ENCODE data around the gene PEDS1.
"Not testable (repeated sequence)": the region's sequence is repeated elsewhere in the genome, so short reads cannot be mapped to it uniquely, and the experiment has no call there.

PEDS1 gene

GRCh38 chr20:50112512-50113419 lies 40.8 kb downstream of the PEDS1 start, which contains the start of gene UBE2V1:
TSS of gene UBE2V1 (minus strand) at chr20:50113150. CDS start at chr20:50113128, 22 bp downstream.
- DNase-seq (ENCODE audit: low spot score): peak; percentile 94

GRCh38 chr20:50111829-50112495 lies 41.6 kb downstream of the PEDS1 start:
- DNase-seq (ENCODE audit: low spot score): no peak

GRCh38 chr20:50111120-50111828 lies 42.2 kb downstream of the PEDS1 start:
- no peak for DNase-seq (ENCODE audit: low spot score)

GRCh38 chr20:50110141-50111047 lies 43.1 kb downstream of the PEDS1 start:
- DNase-seq (ENCODE audit: low spot score): no peak

- no peak for DNase-seq (ENCODE audit: low spot score)
These were observed 44.8 kb downstream of the PEDS1 start for GRCh38 chr20:50108556-50109235.

GRCh38 chr20:50107796-50108331 lies 45.7 kb downstream of the PEDS1 start:
- DNase-seq (ENCODE audit: low spot score): no peak

GRCh38 chr20:50107086-50107660 lies 46.4 kb downstream of the PEDS1 start:
- DNase-seq (ENCODE audit: low spot score): no peak

- not testable (repeated sequence) for DNase-seq (ENCODE audit: low spot score)
These were observed 46.9 kb downstream of the PEDS1 start for GRCh38 chr20:50106669-50107068.

Measured in left forelimb (tissue), 1 donor.